Mesenchymal stem cell (in vitro differentiated cells and primary cell): Measurements from ENCODE around the gene ADGRL3.

Source experiments
- DNase-seq: peaks from one replicate; pipeline ENCODE4 v3.0.0-alpha.2; 2013
- H2AFZ ChIP-seq: one replicate; pipeline ENCODE4 v1.6.1; 2013; ENCODE audit warnings: low read depth, mild to moderate bottlenecking, control low read depth, inconsistent platforms, low read length, moderate library complexity
- H2AK5ac ChIP-seq: 2 replicates; pipeline ENCODE4 v1.6.1; 2013; ENCODE audit warnings: low read length, moderate library complexity, mild to moderate bottlenecking, inconsistent platforms; ENCODE audit not compliant: severe bottlenecking
- H2BK120ac ChIP-seq: one replicate; pipeline ENCODE4 v1.6.1; 2013; ENCODE audit warnings: low read depth, mild to moderate bottlenecking, inconsistent platforms, low read length, moderate library complexity
- H2BK12ac ChIP-seq, 2 experiments: one replicate each; pipeline ENCODE4 v1.6.1; 2013; ENCODE audit warnings: inconsistent platforms in 2 of 2, low read length in 2 of 2, mild to moderate bottlenecking in 2 of 2, moderate library complexity in 2 of 2, control low read depth in 1 of 2
- H2BK15ac ChIP-seq: one replicate; pipeline ENCODE4 v1.6.1; 2013; ENCODE audit warnings: mild to moderate bottlenecking, low read depth, inconsistent platforms; ENCODE audit not compliant: poor library complexity, severe bottlenecking
- H2BK5ac ChIP-seq: 2 replicates; pipeline ENCODE4 v1.6.1; 2013; ENCODE audit warnings: low read depth, mild to moderate bottlenecking, low read length, control low read depth, inconsistent platforms; ENCODE audit not compliant: poor library complexity, severe bottlenecking
- H3K14ac ChIP-seq, 2 experiments: one replicate each; pipeline ENCODE4 v1.6.1; 2013; ENCODE audit warnings: inconsistent platforms in 2 of 2, low read length in 2 of 2, control low read depth in 1 of 2, mild to moderate bottlenecking in 1 of 2, moderate library complexity in 1 of 2
- H3K18ac ChIP-seq, 2 experiments: one replicate each; pipeline ENCODE4 v1.6.1; 2013; ENCODE audit warnings: inconsistent platforms in 2 of 2, low read length in 2 of 2, control low read depth in 1 of 2, low read depth in 1 of 2, mild to moderate bottlenecking in 1 of 2
- H3K23ac ChIP-seq, 2 experiments: one replicate each; pipeline ENCODE4 v1.6.1; 2013; ENCODE audit warnings: inconsistent platforms in 2 of 2, low read length in 2 of 2, mild to moderate bottlenecking in 2 of 2, moderate library complexity in 2 of 2, control low read depth in 1 of 2
- H3K27ac ChIP-seq: 2 replicates; pipeline ENCODE4 v1.5.1; 2013; ENCODE audit warnings: mild to moderate bottlenecking, moderate library complexity, low read length, control low read depth, inconsistent platforms; ENCODE audit not compliant: poor library complexity, severe bottlenecking
- H3K27me3 ChIP-seq, 2 experiments: 2 replicates each; pipeline versions ENCODE4 v1.6.1 to v1.7.0; 2013; ENCODE audit warnings: low read length in 2 of 2, mild to moderate bottlenecking in 2 of 2, moderate library complexity in 2 of 2, control low read depth in 1 of 2, inconsistent platforms in 1 of 2; ENCODE audit not compliant: control insufficient read depth in 1 of 2, insufficient read depth in 1 of 2
- H3K36me3 ChIP-seq, 2 experiments: 2 replicates each; pipeline versions ENCODE4 v1.6.1 to v1.7.0; 2013; ENCODE audit warnings: low read length in 2 of 2, control low read depth in 1 of 2, inconsistent platforms in 1 of 2, low read depth in 1 of 2, mild to moderate bottlenecking in 1 of 2; ENCODE audit not compliant: insufficient read depth in 2 of 2, control insufficient read depth in 1 of 2
- H3K4ac ChIP-seq, 2 experiments: one replicate each; pipeline ENCODE4 v1.6.1; 2013; ENCODE audit warnings: inconsistent platforms in 2 of 2, low read length in 2 of 2, mild to moderate bottlenecking in 2 of 2, moderate library complexity in 2 of 2, control low read depth in 1 of 2, low read depth in 1 of 2
- H3K4me1 ChIP-seq: 2 replicates; pipeline ENCODE4 v1.6.1; 2013; ENCODE audit warnings: low read depth, low read length, control low read depth; ENCODE audit not compliant: control insufficient read depth, insufficient read depth
- H3K4me2 ChIP-seq: 2 replicates; pipeline ENCODE4 v1.6.1; 2013; ENCODE audit warnings: low read length, mild to moderate bottlenecking, inconsistent platforms; ENCODE audit not compliant: poor library complexity, severe bottlenecking
- H3K4me3 ChIP-seq, 2 experiments: 2 replicates each; pipeline versions ENCODE4 v1.5.1 to v1.7.0; 2013; ENCODE audit warnings: low read length in 2 of 2, mild to moderate bottlenecking in 2 of 2, control low read depth in 1 of 2, low read depth in 1 of 2; ENCODE audit not compliant: insufficient read depth in 1 of 2
- H3K79me1 ChIP-seq: replicated peaks from 2 replicates; pipeline ENCODE4 v1.6.1; 2013; ENCODE audit warnings: mild to moderate bottlenecking, control low read depth, low read length, inconsistent platforms; ENCODE audit not compliant: poor library complexity, severe bottlenecking
- H3K9ac ChIP-seq: 2 replicates; pipeline ENCODE4 v1.7.0; 2013; ENCODE audit warnings: mild to moderate bottlenecking, low read length, moderate library complexity
- H3K9me3 ChIP-seq: 2 replicates; pipeline ENCODE4 v1.7.0; 2013; ENCODE audit warnings: mild to moderate bottlenecking, low read length; ENCODE audit not compliant: control insufficient read depth
- H4K8ac ChIP-seq: one replicate; pipeline ENCODE4 v1.6.1; 2013; ENCODE audit warnings: inconsistent platforms, mild to moderate bottlenecking, low read length, moderate library complexity
- H4K91ac ChIP-seq: one replicate; pipeline ENCODE4 v1.6.1; 2013; ENCODE audit warnings: mild to moderate bottlenecking, low read length, inconsistent platforms
- WGBS: methylation state at CpG from one replicate; pipeline ENCODE4 v1.1.7; 2013; ENCODE audit warnings: mixed read lengths; 5-methylcytosine and 5-hydroxymethylcytosine counted together

The ADGRL3 gene

DNA sequence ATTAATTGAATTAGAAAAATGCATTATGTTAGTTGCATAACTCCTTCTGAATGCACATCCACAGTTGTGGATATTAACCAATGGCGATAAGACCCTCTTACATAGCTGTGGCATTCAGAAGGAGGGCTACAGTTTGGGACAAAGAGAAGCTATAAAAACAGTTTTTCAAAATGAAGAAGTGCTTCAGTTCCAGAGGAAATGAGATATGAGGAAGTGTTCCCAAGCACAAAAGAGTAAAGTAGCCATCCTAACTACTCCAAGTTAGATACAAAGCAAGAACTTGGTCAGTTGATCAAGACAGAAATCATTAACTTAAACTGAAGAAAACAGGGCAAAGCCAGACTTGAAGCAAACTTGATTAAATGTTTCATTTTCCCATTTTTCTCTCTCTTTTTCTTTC is 17.2 kb upstream of the ADGRL3 start:
- Histone ChIP-seq H3K4me3 (no peak overlapping the region), H3K9ac (no peak overlapping the region), H3K18ac (no peak overlapping the region), H2BK15ac (no peak overlapping the region), H3K4me1 (no peaks in the 10 kb centered on the region), H3K27ac (no peak overlapping the region), H2BK12ac (no peak overlapping the region), H3K79me1 (no peaks in the 10 kb centered on the region), H3K27me3 (no peaks in the 10 kb centered on the region), H4K91ac (no peak overlapping the region), H3K4me2 (no peak overlapping the region), H2AK5ac (no peak overlapping the region), H2BK120ac (no peak overlapping the region), H3K4ac (no peak overlapping the region), H2BK5ac (no peak overlapping the region), H2AFZ (no peak overlapping the region), H3K23ac (no peak overlapping the region), H4K8ac (no peak overlapping the region), H3K14ac (no peak overlapping the region), H3K36me3 (no peaks in the 10 kb centered on the region), H3K9me3 (peaks cover 11% of the 10 kb centered on the region)
- DNase-seq: no peak
- 100% methylated on average over 1 of the region's 1 CpG for WGBS

DNA sequence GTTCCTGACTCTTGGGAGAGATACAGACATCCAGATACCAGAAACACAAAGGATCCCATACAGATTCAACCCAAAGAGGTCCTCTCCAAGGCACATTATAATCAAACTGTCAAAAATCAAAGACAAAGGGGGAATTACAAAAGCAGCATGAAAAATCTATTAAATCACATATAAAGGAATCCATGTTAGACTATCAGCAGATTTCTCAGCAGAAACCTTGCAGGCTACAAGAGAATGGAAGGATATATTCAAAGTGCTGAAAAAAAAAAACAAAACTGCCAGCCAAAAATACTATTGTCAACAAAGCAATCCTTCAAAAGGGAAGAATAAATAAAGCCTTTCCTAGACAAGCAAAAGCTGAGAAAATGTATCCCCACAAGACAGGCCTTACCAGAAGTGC is 14.8 kb upstream of the ADGRL3 start:
- H3K23ac ChIP-seq: no peak overlapping the region
- H3K4me3 ChIP-seq: no peak overlapping the region
- H3K9ac ChIP-seq: no peak overlapping the region
- no peaks in the 10 kb centered on the region for H3K79me1 ChIP-seq
- no peaks in the 10 kb centered on the region for H3K27me3 ChIP-seq
- H3K4me2 ChIP-seq: no peak overlapping the region
- H3K36me3 ChIP-seq: no peaks in the 10 kb centered on the region
- no peak overlapping the region for H4K91ac ChIP-seq
- no peak overlapping the region for H2BK120ac ChIP-seq
- H2BK5ac ChIP-seq: no peak overlapping the region
- H2AFZ ChIP-seq: no peak overlapping the region
- H2BK15ac ChIP-seq: no peak overlapping the region
- no peak overlapping the region for H4K8ac ChIP-seq
- H3K27ac ChIP-seq: no peak overlapping the region
- H3K14ac ChIP-seq: no peak overlapping the region
- H3K18ac ChIP-seq: no peak overlapping the region
- no peak overlapping the region for H2BK12ac ChIP-seq
- peaks cover 11% of the 10 kb centered on the region for H3K9me3 ChIP-seq
- DNase-seq: no peak
- H3K4ac ChIP-seq: no peak overlapping the region
- no peaks in the 10 kb centered on the region for H3K4me1 ChIP-seq
- no peak overlapping the region for H2AK5ac ChIP-seq

DNA sequence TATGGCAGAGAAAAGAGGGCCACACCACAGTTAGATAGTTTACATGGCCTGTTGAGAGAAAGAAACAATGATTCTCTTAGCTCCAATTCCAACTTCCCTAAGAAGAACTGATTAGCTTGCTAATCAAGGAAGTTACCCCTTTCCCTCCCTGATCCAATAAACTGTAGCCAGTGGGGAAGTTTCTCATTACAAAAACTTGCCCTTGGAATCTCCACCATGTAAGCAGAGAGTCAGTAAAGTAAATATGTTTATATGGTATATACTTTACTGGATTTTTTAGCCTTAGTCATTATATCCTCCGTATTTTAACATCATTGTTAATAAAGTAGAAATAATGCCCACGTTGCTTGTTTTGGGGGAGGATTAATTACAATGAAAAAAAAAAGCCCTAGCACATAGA is 7.7 kb upstream of the ADGRL3 start:
- Histone ChIP-seq H3K9me3 (no peaks in the 10 kb centered on the region), H3K4me3 (no peak overlapping the region), H3K79me1 (no peaks in the 10 kb centered on the region), H2BK15ac (no peak overlapping the region), H3K23ac (no peak overlapping the region), H3K27ac (no peak overlapping the region), H3K4me2 (no peak overlapping the region), H2BK120ac (no peak overlapping the region), H2AFZ (no peak overlapping the region), H3K14ac (no peak overlapping the region), H2BK5ac (no peak overlapping the region), H3K4ac (no peak overlapping the region), H3K9ac (no peak overlapping the region), H4K91ac (no peak overlapping the region), H3K4me1 (no peaks in the 10 kb centered on the region), H2AK5ac (no peak overlapping the region), H3K27me3 (no peaks in the 10 kb centered on the region), H3K36me3 (no peaks in the 10 kb centered on the region), H3K18ac (no peak overlapping the region), H4K8ac (no peak overlapping the region), H2BK12ac (no peak overlapping the region)
- WGBS: no CpG with 5 or more reads among the region's 2 CpGs
- DNase-seq: no peak

DNA sequence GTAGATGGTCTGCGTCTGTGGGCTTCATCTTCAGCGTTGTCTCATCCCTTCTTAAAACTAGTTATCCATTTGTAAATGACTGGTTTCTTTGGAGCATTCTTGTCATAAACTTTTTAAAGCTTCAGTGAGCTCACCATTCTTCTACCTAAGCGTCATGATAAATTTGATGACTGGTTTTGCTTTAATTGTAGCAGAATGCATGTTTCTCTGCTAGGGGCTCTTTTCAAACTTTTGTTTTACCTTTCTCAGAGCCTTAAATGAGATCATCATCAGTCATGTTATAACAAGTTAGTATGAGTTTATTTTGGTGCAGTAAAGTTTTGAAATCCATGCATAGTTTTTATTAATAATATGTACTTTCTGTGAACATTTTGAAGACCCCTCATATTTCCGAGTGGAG is 6.3 kb upstream of the ADGRL3 start:
- no peak overlapping the region for H3K4me3 ChIP-seq
- H4K91ac ChIP-seq: no peak overlapping the region
- H3K79me1 ChIP-seq: no peaks in the 10 kb centered on the region
- H3K36me3 ChIP-seq: no peaks in the 10 kb centered on the region
- no peak for DNase-seq
- WGBS: 80% methylated on average over 2 of the region's 4 CpGs
- H2AK5ac ChIP-seq: no peak overlapping the region
- H3K18ac ChIP-seq: no peak overlapping the region
- no peak overlapping the region for H3K14ac ChIP-seq
- no peak overlapping the region for H3K4me2 ChIP-seq
- no peak overlapping the region for H2BK12ac ChIP-seq
- peaks cover 0 to 3% of the 10 kb centered on the region in 2 experiments for H3K27me3 ChIP-seq
- H3K23ac ChIP-seq: no peak overlapping the region
- no peaks in the 10 kb centered on the region for H3K4me1 ChIP-seq
- H2BK120ac ChIP-seq: no peak overlapping the region
- no peak overlapping the region for H2BK5ac ChIP-seq
- no peak overlapping the region for H2BK15ac ChIP-seq
- no peak overlapping the region for H3K9ac ChIP-seq
- no peak overlapping the region for H3K4ac ChIP-seq
- H2AFZ ChIP-seq: no peak overlapping the region
- no peak overlapping the region for H4K8ac ChIP-seq
- H3K27ac ChIP-seq: no peak overlapping the region
- no peaks in the 10 kb centered on the region for H3K9me3 ChIP-seq
